Esophagus squamous epithelium (tissue), 4 donors: ENCODE results near the gene RHOH.

Source experiments
- CTCF ChIP-seq, 6 experiments: fragments of 450-650 bp in 4 of 6; fragments of 200-600 bp in 2 of 6; sonication (generic) in 2 of 6; IDR thresholded peaks; one replicate each; pipeline ENCODE4 v1.5.1; 2016 to 2019; ENCODE audit warnings: antibody characterized with exemption in 6 of 6, mild to moderate bottlenecking in 4 of 6, moderate library complexity in 4 of 6
- POLR2A ChIP-seq, 4 donors: fragments of 450-650 bp; IDR thresholded peaks; one replicate each; pipeline ENCODE4 v1.6.1; 2017; ENCODE audit warnings: antibody characterized with exemption in 4 of 4, mild to moderate bottlenecking in 4 of 4, moderate library complexity in 3 of 4

GRCh38 chr4:40246938-40247337 is 50.1 kb downstream of the RHOH start:
- TF ChIP-seq POLR2A (IDR thresholded peaks at IDR 0.05) (no peak), CTCF (IDR thresholded peaks at IDR 0.05) (no peak)
